Loucy (cell line): ENCODE results near the gene RCBTB1.

Experiments used
- H2AFZ ChIP-seq: fragments of 200-600 bp; sonication (generic); 2 replicates; pipeline ENCODE4 v1.6.0; 2016; ENCODE audit warnings: antibody characterized with exemption, mild to moderate bottlenecking, low read length, moderate library complexity
- H3F3A ChIP-seq: fragments of 200-600 bp; 2 replicates; pipeline ENCODE4 v1.6.0; 2016; ENCODE audit warnings: antibody characterized with exemption, low read depth, mild to moderate bottlenecking
- H3K27me3 ChIP-seq: fragments of 200-600 bp; sonication (generic); 2 replicates; pipeline ENCODE4 v1.6.1; 2014; ENCODE audit warnings: low read length, mild to moderate bottlenecking; ENCODE audit not compliant: insufficient read depth, poor library complexity, severe bottlenecking
- H3K36me3 ChIP-seq: fragments of 200-600 bp; sonication (generic); 2 replicates; pipeline ENCODE4 v1.6.1; 2016; ENCODE audit warnings: low read length; ENCODE audit not compliant: insufficient read depth
- H3K4me1 ChIP-seq: fragments of 200-600 bp; sonication (generic); 2 replicates; pipeline ENCODE4 v1.5.1; 2014; ENCODE audit warnings: low read length, mild to moderate bottlenecking; ENCODE audit not compliant: insufficient read depth, poor library complexity, severe bottlenecking
- H3K4me2 ChIP-seq: fragments of 200-600 bp; sonication (generic); 2 replicates; pipeline ENCODE4 v1.6.0; 2014; ENCODE audit warnings: antibody characterized with exemption, low read length, low read depth, mild to moderate bottlenecking; ENCODE audit not compliant: poor library complexity, severe bottlenecking
- H3K4me3 ChIP-seq: fragments of 200-600 bp; sonication (generic); 2 replicates; pipeline ENCODE4 v1.5.1; 2014; ENCODE audit warnings: low read length, mild to moderate bottlenecking, mixed read lengths; ENCODE audit not compliant: poor library complexity, severe bottlenecking
- H3K79me2 ChIP-seq: fragments of 200-600 bp; sonication (generic); 2 replicates; pipeline ENCODE4 v1.6.1; 2014; ENCODE audit warnings: low read length; ENCODE audit not compliant: insufficient read depth
- H3K9ac ChIP-seq: fragments of 200-600 bp; sonication (generic); 2 replicates; pipeline ENCODE4 v1.6.0; 2014; ENCODE audit warnings: mild to moderate bottlenecking, low read depth, low read length, moderate library complexity; ENCODE audit not compliant: poor library complexity, severe bottlenecking
- H3K9me2 ChIP-seq: fragments of 200-600 bp; sonication (generic); replicated peaks from 2 replicates; pipeline ENCODE4 v1.6.1; 2016; ENCODE audit warnings: low read depth, low read length, mixed read lengths
- H3K9me3 ChIP-seq: fragments of 200-600 bp; sonication (generic); 2 replicates; pipeline ENCODE4 v1.6.1; 2014; ENCODE audit warnings: mild to moderate bottlenecking, antibody characterized with exemption, low read length, low read depth; ENCODE audit not compliant: insufficient read depth
- H4K20me1 ChIP-seq: fragments of 200-600 bp; sonication (generic); 2 replicates; pipeline ENCODE4 v1.6.0; 2014; ENCODE audit warnings: antibody characterized with exemption, low read length, mild to moderate bottlenecking; ENCODE audit not compliant: insufficient read depth, poor library complexity, severe bottlenecking
- CTCF ChIP-seq: fragments of 200-600 bp; sonication (generic); conservative IDR thresholded peaks from 2 replicates; pipeline ENCODE4 v1.5.1; 2014; ENCODE audit warnings: mild to moderate bottlenecking, antibody characterized with exemption, low read length
- EZH2phosphoT487 ChIP-seq: fragments of 200-600 bp; IDR thresholded peaks from 2 replicates; pipeline ENCODE4 v1.6.1; 2018; ENCODE audit warnings: antibody characterized with exemption, mild to moderate bottlenecking, moderate library complexity, borderline replicate concordance

Gene RCBTB1

GRCh38 chr13:49554387-49554786 is 31.0 kb downstream of the RCBTB1 start:
- Histone ChIP-seq H3F3A (no peaks in the 10 kb centered on the region), H3K79me2 (no peaks in the 10 kb centered on the region), H3K27me3 (no peaks in the 10 kb centered on the region), H3K4me3 (no peak overlapping the region), H2AFZ (no peak overlapping the region), H3K9me2 (no peaks in the 10 kb centered on the region), H3K36me3 (peaks cover 27% of the 10 kb centered on the region), H4K20me1 (no peaks in the 10 kb centered on the region), H3K4me2 (no peak overlapping the region), H3K9ac (no peak overlapping the region), H3K4me1 (no peaks in the 10 kb centered on the region), H3K9me3 (no peaks in the 10 kb centered on the region)
- TF ChIP-seq EZH2phosphoT487 (no peak), CTCF (0 out of 2 replicates have a peak, but pooled peaks have one; percentile 9)

- Histone ChIP-seq H3K9me3 (no peaks in the 10 kb centered on the region), H2AFZ (no peak overlapping the region), H3K4me1 (no peaks in the 10 kb centered on the region), H3F3A (no peaks in the 10 kb centered on the region), H3K4me2 (no peak overlapping the region), H3K79me2 (no peaks in the 10 kb centered on the region), H3K27me3 (no peaks in the 10 kb centered on the region), H4K20me1 (no peaks in the 10 kb centered on the region), H3K9ac (no peak overlapping the region), H3K4me3 (no peak overlapping the region), H3K36me3 (peaks cover 23% of the 10 kb centered on the region), H3K9me2 (no peaks in the 10 kb centered on the region)
- no peak for TF ChIP-seq CTCF
- no peak for TF ChIP-seq EZH2phosphoT487
Measured at GRCh38 chr13:49553888-49554287, 31.5 kb downstream of the RCBTB1 start.

GRCh38 chr13:49550942-49551644 is 34.3 kb downstream of the RCBTB1 start:
- Histone ChIP-seq H3K79me2 (no peaks in the 10 kb centered on the region), H3K4me2 (no peak overlapping the region), H3K36me3 (peaks cover 13% of the 10 kb centered on the region; the same call in 1 of the 2 replicates), H2AFZ (no peak overlapping the region), H3F3A (no peaks in the 10 kb centered on the region), H3K4me1 (no peaks in the 10 kb centered on the region), H3K9me3 (no peaks in the 10 kb centered on the region), H3K9ac (no peak overlapping the region), H3K4me3 (no peak overlapping the region), H3K27me3 (no peaks in the 10 kb centered on the region), H3K9me2 (no peaks in the 10 kb centered on the region), H4K20me1 (no peaks in the 10 kb centered on the region)
- no peak for TF ChIP-seq EZH2phosphoT487
- TF ChIP-seq CTCF: no peak
